Measurements from ENCODE around the gene ABCA7. TPM values are rescaled to one million over a fixed set of nuclear protein-coding genes. Genes with fewer than 3 reads are reported as not detected.

ABCA7 gene
- polyA plus RNA-seq, 1 donor from 2014 or later = 51.8 TPM

- TF ChIP-seq SMC3 (conservative IDR thresholded peaks at IDR 0.05; ENCODE audit: poor library complexity) (no peak), REST (IDR thresholded peaks at IDR 0.05; ENCODE audit: borderline replicate concordance) (no peak), RAD21 (conservative IDR thresholded peaks at IDR 0.05) (no peak), TAF1 (IDR thresholded peaks at IDR 0.05; ENCODE audit: low read depth) (no peak)
Observed at GRCh38 chr19:1041272-1041834, 1.4 kb downstream of the ABCA7 start.

GRCh38 chr19:1041835-1042685 lies 2.2 kb downstream of the ABCA7 start:
- H3F3A ChIP-seq (ENCODE audit: insufficient read depth, low read length, poor library complexity, severe bottlenecking) = no peaks in the 10 kb centered on the region
- no peaks in the 10 kb centered on the region for H3K9me3 ChIP-seq (ENCODE audit: low read length)
- no peak overlapping the region for H3K4me2 ChIP-seq (ENCODE audit: low read length)
- H3K9me2 ChIP-seq (ENCODE audit: insufficient read depth, low read length) = no peaks in the 10 kb centered on the region
- H3K4me3 ChIP-seq (ENCODE audit: low read length) = peak overlapping the region; percentile 81
- H4K20me1 ChIP-seq (ENCODE audit: insufficient read depth) = no peaks in the 10 kb centered on the region
- H3K27me3 ChIP-seq (ENCODE audit: insufficient read depth, low read depth, low read length) = no peaks in the 10 kb centered on the region
- H3K36me3 ChIP-seq (ENCODE audit: insufficient read depth, low read length) = no peaks in the 10 kb centered on the region
- H3K79me2 ChIP-seq (replicated peaks; ENCODE audit: insufficient read depth, low read length) = no peaks in the 10 kb centered on the region
- H3K9ac ChIP-seq (ENCODE audit: low read length) = no peak overlapping the region
- no peak overlapping the region for H3K27ac ChIP-seq (ENCODE audit: low read length)
- TF ChIP-seq RAD21 (conservative IDR thresholded peaks at IDR 0.05) (no peak), MXI1 (conservative IDR thresholded peaks at IDR 0.05; ENCODE audit: poor library complexity, severe bottlenecking) (no peak), SMC3 (conservative IDR thresholded peaks at IDR 0.05; ENCODE audit: poor library complexity) (no peak), TAF1 (IDR thresholded peaks at IDR 0.05; ENCODE audit: low read depth) (no peak), EZH2 (IDR thresholded peaks at IDR 0.05; ENCODE audit: borderline replicate concordance, insufficient read depth, low read length, poor library complexity, severe bottlenecking) (no peak), POLR2AphosphoS5 (IDR thresholded peaks at IDR 0.05) (no peak)
- no peak overlapping the region for H2AFZ ChIP-seq (ENCODE audit: low read depth, low read length)

More at GRCh38 chr19:1041272-1041834, 1.4 kb downstream of the ABCA7 start:
- Histone ChIP-seq H3K9me2 (ENCODE audit: insufficient read depth, low read length) (no peaks in the 10 kb centered on the region), H3K9me3 (ENCODE audit: low read length) (no peaks in the 10 kb centered on the region), H3K79me2 (replicated peaks; ENCODE audit: insufficient read depth, low read length) (no peaks in the 10 kb centered on the region), H3K36me3 (ENCODE audit: insufficient read depth, low read length) (no peaks in the 10 kb centered on the region), H2AFZ (ENCODE audit: low read depth, low read length) (no peak overlapping the region), H3K4me2 (ENCODE audit: low read length) (peak overlapping the region; percentile 68), H3K9ac (ENCODE audit: low read length) (peak overlapping the region; percentile 54), H3F3A (ENCODE audit: insufficient read depth, low read length, poor library complexity, severe bottlenecking) (no peaks in the 10 kb centered on the region), H4K20me1 (ENCODE audit: insufficient read depth) (no peaks in the 10 kb centered on the region), H3K4me3 (ENCODE audit: low read length) (peak overlapping the region; percentile 81), H3K27ac (ENCODE audit: low read length) (peak overlapping the region; percentile 12), H3K27me3 (ENCODE audit: insufficient read depth, low read depth, low read length) (no peaks in the 10 kb centered on the region)
